GM21528 (cell line): Measurements from ENCODE around the gene LRRC55.

Source experiments
- ATAC-seq: cut with Tn5 transposase; IDR thresholded peaks from one replicate; pipeline ENCODE4 v1.9.1; 2021; ENCODE audit warnings: mild to moderate bottlenecking, moderate library complexity; ENCODE audit not compliant: unreplicated experiment, low FRiP score

The LRRC55 gene

DNA sequence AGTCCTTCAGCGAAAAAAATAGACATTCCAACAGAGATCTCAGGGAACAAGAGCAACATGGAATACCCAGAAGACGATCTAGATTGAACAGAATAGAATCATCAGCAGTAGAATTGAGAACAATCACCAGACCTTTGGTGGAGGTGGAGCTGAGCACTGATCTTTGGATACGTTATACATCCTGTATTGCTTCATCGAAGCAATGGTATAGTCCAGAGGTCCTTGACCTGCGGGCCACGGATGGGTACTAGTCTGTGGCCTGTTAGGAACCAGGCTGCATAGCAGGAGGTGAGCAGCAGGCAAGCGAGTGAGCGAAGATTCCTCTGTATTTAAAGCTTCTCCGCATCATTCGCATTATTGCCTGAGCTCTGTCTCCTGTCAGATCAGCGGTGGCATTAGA is 17.6 kb downstream of the LRRC55 start:
- ATAC-seq = no peak

DNA sequence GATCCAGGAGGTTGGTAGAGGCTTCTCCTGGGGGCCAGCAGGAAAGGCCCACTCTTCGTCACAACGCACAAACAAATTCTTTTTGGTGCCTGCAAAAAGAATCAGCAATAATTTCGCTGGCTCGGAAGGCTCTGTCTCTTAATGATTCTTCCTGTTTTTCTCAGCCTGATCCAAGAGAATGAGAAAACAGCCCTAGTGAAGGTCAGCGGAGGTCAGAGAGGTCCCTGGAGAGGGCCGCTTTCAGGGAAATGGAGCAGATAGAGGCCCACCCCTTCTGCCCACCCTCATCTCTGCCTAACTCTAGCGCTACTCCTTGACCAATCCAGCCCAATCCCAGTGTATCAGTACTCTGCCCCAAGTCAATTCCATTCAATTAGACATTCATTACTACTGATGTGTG is 19.2 kb downstream of the LRRC55 start:
- ATAC-seq = no peak

DNA sequence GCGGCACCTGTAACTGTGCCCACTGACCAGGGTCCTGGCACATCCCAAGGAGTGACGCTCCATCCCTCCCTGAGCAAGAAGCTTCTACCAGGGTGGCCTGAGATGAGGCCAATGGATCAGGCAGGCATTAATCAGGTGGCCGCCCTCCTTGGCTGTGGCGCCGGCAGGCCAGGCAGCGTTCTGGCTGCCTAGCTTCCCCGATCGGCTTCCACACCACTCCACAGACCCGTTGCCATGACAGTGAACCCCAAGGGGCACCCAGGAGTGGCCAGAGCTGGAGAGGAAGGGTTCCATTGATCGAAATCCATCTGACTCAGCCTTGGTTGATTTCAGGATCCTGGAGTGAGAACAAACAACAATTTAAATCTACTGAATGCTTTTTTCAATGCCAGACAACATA is 20.5 kb downstream of the LRRC55 start:
- ATAC-seq = no peak

DNA sequence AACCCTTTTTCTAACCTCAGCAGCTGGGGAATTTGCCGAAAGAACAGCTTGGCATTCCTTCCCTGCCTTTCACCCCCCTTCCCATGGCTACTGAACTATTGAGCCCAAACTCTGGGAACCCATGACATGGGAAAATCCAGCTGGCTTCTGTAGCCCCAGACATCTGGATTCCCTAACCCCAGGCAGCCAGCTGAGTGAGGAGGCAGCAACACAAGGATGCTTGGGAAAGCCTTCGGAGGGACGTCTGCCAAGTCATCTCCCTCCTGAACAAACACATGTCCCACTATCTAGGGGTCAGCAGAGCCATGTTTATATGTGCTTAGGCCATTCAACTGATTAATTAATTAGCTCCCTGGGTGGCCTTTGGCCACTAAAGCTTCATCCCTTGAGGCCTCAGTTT is 21.6 kb downstream of the LRRC55 start:
- no peak for ATAC-seq

DNA sequence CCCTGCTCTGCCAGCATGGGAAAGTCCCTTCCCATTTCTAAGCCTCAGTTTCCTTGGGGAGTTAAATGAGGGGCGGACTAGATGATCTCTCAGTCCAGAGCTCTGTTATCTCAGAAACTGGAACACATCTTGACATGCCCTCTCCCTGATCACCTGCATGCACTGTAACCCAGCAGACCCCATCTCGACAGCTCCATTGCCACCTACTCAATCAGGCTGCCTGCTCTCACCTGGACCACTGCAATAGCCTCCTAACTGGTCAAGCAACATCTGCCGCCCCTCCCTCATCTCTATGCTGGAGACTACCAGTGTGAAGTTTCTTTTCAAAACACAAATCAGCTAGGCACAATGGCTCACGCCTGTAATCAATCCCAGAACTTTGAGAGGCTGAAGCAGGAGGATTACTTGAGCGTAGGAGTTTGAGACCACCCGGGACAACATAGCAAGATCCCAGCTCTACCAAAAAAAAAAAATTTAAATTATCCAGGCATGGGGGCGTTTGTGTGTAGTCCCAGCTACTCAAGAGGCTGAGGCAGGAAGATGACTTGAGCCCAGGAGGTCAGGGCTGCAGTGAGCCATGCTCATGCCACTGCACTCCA is 22.2 kb downstream of the LRRC55 start:
- no peak for ATAC-seq

DNA sequence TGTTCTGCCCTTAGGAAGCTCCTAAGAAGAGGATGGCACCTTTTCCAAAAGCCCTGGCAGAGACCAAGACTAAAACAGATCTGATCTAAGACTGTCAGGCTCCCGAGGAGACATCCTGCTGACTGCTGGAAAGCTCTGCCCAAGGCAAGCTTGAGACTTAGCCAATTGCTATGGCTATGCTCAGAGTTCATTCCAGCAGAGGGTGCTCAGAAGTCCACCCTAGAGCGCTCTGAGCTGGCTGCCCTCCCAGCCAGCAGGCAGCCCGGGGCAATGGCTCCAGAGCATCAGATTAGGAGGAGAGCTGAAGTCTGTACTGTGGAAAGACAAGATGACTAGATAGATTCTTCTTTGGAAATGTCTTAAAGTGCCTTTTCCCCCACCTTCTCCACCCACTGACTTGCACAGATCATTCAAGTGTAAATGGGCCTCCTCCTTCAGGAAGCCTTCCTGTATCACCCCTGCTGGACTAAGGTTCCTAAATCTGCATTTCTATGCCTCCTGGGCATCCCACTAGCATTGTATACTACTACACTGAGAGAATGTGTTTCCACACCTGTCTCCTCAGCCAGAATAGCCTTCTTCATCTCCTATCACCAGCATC is 23.4 kb downstream of the LRRC55 start:
- ATAC-seq = no peak

DNA sequence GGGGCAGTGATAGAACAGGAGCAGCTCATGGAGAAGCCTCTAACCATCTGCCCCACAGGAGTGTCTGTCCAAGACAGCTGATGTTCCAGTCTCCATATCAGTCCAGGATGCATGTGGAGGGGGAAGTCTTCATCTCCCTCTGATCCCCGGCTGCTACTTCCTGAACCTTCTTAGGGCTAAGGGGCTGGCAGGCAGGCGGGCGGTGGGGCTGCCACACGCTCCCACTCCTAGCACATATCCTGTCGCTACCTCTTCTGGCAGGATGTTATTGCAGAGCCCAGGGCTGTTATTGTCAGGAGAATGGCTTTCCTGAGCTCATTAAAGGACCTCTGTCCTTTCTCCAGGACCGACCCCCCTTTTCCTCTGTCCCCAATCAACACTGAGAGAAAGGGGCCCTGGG is 25.4 kb downstream of the LRRC55 start:
- ATAC-seq = no peak

DNA sequence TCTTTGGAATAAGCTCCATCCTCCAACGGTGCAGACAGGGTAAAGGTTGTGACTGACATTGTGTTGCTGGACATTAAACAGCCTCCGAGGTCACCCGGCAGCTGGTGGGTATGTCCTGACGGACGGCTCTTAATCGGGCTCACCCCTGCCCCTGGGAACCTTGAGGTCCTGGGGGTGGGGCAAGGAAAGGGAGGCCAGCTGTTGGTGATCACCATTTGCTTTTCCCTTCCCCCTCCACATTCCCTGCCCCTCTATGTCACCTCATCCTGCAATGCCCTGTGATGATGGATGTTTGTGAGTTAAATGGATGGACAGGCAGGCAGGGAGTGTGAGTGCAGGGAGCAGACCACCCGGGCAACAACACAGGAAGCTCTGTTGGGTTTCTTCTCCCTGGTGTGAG is 29.0 kb downstream of the LRRC55 start:
- no peak for ATAC-seq

DNA sequence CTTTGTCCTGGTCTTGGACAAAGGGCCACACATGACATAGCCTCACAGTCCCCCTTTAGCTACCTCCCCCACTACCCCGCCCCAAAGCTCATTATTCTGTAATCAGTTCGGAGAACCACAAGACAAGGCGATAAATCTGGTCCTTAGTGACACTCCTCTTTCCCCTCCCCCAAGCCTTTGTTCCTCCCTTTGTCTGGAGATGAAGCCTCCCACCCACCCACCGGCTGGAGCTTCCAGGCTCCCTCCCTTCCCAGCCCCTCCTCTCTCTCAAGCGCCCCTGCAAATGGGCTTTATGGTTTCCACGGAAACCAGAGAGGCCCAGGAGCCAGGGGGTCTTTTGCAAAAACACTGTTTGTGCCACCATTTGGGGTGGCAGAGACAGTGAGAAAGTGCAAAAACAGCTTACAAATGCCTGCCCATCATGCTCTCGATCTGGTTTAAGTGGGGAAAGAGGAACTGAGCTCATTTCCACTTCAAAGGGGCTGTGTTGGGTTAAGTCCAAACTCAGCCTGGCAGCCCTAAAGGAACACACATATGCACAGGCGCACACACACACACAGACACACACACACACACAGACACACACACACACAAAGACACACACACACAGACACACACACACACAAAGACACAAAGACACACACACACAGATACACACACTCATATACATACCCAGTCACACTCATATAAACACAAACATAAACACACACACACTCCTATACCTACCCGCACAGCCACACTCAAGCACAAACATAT is 31.8 kb downstream of the LRRC55 start:
- no peak for ATAC-seq

DNA sequence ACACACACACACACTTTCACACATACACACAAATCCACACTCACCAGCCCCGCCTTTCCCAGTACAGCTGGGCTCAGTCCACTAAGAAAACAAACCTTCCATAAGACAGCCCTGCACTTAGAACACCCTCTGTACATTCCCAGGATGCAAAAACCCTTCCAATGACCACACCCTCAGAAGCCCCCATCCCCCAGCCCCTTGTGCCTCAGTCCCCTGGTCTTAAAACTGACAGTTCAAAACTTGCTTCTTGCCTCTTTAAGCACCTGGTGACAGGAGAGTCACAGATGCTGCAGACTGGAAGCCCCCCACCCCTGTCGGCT is 32.3 kb downstream of the LRRC55 start:
- no peak for ATAC-seq

DNA sequence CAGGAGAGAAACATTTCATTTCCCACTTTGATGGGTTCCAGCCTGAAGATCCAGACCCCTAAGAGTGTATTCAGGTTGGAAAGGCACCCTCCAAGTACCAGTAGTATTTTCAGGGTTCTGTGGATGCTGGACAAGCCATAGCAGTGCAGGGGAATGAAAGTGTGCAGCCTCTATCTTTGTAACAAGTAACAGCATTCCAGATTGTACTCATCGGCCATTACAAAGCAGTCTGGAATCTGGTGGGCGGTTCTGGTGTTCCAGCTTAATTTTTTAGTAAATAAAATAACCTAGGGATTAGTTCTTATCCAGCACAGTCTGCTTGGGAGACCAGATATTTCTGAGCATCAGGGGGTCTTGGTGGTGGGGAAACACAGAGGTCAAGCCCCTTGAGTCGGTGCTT is 32.7 kb downstream of the LRRC55 start:
- no peak for ATAC-seq

DNA sequence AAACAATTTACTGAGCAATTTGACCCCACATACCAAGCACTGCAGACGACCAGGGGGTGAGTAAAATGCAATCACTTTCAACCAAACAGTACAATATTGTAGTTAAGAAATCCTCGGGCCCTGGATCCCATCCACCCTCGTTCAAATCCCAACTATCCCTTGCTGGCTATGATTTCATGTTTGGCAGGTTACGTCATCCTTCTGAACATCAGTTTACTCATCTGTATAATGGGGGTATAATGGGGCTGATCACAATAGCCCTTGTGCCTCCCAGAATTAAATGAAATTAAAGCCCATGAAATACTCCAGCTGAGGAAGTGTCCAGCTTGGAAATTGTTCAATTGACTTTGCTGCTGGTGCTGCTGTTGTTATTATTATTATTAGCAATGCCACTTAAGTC is 34.7 kb downstream of the LRRC55 start:
- no peak for ATAC-seq

DNA sequence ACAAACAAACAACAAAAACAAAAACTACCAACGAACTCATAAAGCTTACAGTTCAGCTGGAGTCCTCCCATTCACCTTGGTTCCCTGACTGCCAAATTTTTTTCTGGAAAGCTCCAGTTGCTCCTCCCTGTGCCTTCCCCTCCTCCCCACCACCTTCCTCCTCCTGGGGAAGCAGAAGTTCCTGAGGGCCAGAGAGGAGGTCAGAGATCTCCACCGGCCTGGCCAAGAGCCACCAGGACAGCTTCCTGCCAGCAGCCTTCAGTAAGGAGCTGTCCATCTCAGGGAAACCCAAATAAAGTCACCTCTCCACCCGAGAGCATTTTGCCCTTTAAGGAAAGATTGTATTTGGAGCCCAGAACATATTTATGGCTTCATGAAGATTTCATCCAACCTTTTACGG is 35.3 kb downstream of the LRRC55 start:
- no peak for ATAC-seq

DNA sequence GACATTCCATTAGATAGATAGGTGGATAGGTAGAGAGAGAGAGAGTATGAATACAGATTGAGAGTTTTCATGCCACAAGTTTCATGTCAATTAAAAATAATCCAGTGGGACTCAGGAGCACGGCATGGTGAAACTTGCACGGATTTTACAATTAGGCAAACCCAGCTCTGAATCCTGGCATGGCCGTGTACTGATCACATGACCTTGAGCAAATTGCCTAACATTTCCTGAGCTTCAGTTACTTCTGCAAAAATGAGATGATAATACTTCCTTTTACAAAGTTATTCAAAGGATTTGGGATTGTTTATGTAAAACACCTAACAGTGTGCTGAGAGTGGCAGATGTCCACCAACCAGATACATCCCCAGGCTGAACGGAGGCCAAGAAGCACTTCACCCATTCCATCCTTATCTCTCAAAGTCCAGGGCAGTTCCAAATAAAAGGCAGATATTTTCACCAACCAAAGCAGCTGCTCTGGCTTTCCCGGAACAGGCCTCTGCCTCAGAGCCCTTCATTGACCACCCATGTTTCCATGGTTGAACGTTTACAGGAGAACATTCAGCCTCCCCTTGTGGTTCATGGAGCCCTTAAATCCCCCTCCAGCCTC is 37.4 kb downstream of the LRRC55 start:
- no peak for ATAC-seq

DNA sequence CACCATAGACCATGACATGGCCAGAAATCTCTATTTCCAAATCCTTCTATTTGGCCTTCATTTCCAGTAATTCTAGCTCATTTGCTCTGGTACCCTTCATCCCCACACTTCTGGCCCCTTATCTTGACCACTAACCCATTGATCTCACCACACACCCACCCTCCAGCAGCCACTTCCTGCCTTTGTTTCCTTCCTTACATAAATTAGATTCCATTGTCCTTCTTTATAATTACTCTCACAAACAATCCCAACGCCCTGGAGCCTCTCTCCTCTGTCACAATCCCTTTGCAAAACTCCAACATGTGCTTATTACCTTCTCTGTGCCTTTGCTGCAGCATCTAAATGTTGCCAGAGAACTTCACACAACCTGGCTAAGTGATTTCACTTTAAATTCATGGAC is 40.5 kb downstream of the LRRC55 start:
- no peak for ATAC-seq

DNA sequence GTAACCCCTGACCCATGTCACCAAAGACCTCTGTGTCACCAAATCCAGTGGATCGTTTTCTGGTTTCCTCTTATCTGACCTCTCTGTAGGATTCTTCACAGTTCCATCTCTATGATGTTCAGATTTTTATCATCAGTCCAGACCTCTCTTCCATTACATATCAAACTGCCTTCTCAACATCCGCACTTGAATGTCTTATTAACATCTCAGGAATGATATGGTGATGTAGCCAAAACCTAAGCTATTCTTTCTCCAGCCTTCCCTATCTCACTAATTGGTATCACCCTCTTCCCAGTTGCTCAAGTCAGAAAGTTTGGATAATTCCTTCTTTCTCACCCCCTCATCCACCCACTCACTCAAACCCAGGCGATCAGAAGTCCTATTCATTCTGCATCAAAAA is 41.8 kb downstream of the LRRC55 start:
- no peak for ATAC-seq

DNA sequence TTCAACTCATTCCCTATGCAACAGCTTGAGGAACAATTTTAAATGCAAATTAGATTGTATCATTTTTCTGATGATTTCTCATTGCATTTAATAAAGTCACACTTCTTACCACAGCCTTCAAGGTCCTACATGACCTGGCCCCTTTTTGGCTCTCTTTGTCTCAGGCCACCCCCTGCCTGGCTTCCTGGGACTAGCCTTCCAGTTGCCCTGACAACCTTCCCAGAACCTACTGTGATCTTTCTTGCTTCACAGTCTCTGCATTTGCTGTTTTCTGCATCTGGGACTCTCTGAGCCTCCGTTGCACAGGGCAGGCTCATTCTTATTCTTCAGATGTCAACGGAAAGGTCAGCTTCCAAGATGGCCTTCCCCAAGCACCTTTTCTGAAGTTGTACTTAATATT is 42.4 kb downstream of the LRRC55 start:
- no peak for ATAC-seq

DNA sequence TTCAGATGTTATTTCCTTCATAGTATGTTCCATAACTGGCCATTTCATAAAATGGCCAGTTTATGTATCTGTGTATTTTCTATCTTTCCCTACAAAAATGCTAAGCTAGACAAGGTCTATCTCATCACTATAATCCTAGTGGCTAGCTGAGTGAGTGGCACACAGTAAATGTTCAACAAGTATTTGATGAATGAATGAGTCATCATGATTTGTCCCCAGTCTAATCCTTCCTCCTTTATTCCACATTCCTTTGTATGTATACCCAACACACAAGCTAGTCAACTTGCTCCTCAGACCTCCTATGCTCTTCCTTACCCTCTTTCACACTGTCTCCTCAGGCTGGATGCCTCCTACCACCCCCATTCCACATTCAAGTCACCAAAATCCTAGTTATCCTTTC is 42.8 kb downstream of the LRRC55 start:
- ATAC-seq = no peak

DNA sequence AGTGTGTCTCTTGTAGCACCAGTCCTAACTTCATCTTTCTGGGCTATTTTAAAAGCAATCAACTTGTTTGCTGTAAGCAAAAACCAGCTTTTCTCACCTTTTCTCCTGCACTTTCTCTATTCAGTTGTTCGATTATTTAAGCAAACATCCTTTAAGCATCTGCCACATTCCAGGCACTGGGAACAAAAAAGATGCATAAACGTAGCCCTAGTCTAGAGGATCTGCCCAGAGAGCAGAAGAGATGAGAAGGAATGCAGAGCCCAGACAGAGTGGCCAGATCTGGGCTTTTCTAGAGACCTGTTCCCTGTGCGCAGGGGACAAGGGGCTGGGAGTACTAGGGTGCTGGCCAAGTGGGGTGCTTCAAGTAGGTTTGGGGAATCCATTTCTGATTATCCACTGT is 46.8 kb downstream of the LRRC55 start:
- no peak for ATAC-seq

DNA sequence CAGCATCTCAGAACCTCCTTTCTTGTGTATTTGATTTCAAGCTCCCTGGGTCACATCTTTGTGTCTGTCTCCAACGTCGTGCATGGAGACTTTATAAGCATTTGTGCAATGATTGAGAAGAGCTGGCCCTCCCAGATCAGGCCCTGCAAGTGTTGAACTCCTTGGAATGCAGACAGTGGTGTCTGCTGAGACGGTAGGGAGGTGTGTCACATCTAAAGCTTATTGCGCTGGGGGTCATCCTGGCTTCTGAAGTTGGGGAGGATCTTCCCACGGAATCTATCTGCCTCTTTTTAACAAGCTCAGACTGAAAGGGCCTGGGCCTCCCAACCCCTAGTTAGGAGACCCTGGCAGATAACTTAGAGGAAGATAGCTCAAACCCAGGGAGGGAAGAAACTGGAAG is 48.6 kb downstream of the LRRC55 start:
- ATAC-seq = no peak

DNA sequence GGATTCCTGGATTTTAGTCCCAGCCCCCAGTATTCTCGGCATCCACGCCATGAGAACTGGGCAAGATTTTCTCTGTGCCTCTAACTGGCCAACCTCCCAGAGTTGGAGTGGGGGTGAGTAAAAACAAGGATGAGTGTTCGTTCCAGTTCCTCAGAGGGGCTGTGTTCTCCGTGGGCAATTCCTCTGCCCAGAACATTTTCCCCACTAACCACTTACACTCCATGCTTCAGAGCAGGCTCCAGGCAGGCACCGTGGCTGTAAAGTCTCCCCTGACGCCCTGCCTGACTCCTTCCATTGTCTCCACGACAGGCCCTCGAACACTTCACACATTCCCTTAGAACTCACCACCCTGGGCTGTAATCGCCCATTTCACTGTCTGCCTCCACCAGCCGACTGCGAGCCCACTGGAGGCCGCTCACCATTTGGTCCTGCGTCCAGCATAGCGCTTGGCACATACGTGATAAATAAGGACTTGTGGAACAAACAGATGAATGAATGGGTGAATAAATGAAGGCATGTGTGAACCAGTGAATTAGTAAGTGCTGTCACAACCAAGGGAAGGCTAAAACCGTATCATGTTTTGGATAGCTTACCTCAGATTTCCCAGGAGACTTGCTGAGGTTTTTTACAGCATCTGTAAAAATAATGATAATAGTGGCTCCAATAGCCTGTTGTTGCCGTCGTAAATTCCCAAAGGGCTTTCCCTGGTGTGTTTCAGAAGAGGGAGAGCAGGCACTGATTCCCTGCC is 49.2 kb downstream of the LRRC55 start:
- ATAC-seq = no peak
